NCI-H146 treated with DMSO at 0.1 percent for 48 hours (cell line): ENCODE measurements around the gene DUSP22.

Source experiments
- DNase-seq: peaks from one replicate; lab custom pipeline; 2025; ENCODE audit not compliant: unreplicated experiment; lab: John Stamatoyannopoulos, UW

DUSP22 gene

DNA sequence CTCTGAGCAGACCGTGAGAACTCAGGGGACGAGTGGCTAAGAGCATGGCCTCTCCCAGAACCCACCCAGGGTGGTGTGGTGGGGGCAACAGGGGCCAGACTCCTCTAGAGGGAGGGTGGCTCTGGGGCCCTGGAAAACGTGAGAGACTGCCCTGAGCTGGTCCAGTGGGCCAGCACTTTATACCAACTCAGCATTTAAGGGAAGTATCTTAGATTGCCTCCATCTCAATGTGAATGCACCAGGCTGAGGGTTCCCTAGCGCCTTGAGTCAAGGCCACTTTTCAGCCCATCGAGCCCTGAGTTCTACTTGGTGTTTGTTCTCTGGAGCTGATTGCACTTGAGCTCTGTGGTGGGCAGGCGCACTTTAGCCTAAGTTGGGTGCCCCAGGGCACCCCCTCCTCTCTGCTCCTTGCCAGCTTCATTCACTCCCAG is 57.2 kb downstream of the DUSP22 start:
- no peak for DNase-seq

DNA sequence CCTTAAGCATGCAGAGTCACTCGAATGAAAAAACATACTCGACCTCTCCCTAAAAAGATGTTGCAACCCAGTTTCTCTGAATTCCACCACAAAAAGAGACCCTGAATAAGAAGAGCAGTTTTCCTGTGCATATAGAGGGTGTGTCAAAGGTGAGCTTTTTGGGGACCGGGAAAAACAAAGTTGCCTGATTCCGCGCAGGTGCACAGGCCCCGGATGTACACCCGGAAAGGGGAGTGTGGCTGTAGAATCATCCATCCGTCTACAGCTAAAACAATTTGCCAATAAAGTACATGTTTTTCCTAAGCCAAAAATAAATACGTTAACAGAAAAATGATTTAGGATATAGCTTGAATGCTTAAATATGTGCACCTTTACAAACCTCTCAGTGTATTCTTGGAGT is 58.1 kb downstream of the DUSP22 start:
- no peak for DNase-seq

GRCh38 chr6:351011-351866 is 59.0 kb downstream of the DUSP22 start:
- no peak for DNase-seq

DNA sequence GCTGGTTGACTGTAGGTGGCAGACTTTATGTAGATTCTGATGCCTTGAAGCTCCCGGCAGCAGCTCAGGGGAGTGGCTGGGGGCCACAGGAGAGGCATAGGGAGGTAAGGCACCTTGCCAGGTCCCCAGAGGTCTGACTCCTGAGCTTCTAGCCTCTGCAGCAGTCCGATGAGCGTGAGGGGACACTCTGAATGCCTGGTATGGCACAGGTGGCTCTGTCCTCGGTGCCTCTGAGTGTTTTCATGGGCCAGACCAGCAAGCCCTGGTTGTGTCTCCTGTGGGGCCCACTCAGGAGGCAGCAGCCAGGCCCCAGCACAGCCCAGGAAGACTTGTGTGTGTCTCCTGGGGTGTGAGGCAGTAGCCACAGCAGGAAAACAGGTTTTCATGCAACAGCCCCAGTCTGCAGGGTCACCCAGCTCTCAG is 59.6 kb downstream of the DUSP22 start:
- no peak for DNase-seq

DNA sequence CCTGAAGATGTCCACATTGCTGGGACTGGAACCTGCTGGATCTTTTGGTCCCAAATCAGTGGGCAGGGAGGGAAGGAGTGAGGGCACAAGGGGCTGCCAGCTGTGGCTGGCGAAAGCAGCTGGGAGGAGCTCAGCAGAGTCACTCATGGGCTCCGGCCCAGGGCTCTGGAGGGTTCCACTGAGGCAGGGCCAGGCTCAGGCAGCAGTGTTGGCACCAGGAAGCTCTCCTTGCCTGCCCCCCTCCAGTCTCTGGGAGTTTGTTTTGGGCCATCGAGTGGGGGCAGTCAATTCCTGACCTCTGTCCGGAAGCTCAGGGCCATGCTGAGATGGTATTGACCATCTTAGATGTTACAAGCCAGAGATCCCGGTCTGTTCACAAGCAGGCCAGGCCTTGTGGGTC is 60.2 kb downstream of the DUSP22 start:
- no peak for DNase-seq

DNA sequence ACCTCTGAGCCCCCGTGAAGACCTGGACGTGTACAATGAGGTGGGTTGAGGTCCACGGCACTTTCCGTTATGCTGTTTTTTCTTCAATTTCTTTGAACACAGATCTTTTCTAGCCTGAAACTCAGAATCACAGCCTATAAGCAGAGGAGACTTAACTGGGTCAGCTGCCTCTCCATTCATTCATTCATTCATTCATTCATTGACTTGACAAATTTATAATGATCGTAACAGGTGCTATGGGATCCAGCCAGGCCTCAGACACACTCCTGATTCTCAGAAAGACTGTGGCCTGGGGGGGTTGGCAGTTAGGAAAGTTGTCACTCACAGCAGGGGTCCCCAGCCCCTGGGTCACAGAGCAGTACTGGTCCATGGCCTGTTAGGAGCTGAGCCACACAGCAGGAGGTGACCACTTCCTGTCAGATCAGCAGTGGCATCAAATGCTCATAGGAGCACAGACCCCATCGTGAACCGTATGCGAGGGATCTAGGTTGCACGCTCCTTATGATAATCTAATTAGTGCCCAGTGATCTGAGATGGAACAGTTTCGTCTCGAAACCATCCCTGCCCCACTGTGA is 60.7 kb downstream of the DUSP22 start:
- DNase-seq, result no peak

GRCh38 chr6:353642-354614 is 61.6 kb downstream of the DUSP22 start:
- no peak for DNase-seq

GRCh38 chr6:354631-355280 is 62.5 kb downstream of the DUSP22 start:
- DNase-seq, result no peak

- DNase-seq, result no peak
These were observed 63.3 kb downstream of the DUSP22 start for GRCh38 chr6:355373-356208.

- DNase-seq, result no peak
These were observed 64.6 kb downstream of the DUSP22 start for GRCh38 chr6:356828-357251.

DNA sequence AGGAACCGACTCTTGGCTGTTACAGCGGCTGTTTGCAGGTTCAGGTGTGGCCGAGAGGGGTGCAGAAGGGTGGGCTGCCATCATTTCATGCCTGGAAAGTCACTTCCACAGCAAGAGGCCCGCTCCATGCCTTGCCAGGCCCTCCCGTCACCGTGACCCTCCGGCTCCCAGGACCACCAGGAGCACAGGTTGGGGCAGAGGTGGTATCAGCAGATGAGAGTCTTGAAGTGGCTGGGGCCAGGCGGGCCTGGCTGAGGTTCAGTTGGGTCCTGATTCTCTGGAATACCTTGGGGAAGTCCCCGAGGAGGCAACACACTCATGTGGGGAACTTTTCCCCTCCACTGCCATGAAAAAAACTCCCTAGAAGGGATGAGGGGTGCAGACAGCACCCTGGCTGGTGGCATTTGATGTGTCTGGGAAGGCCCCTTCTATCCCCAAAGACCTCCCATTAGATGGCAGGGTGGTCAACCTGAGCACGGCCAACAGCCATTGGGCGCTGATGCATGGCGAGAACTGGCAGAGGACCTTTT is 65.0 kb downstream of the DUSP22 start:
- no peak for DNase-seq

- DNase-seq, result no peak
These were observed 65.6 kb downstream of the DUSP22 start for GRCh38 chr6:357791-358341.

DNA sequence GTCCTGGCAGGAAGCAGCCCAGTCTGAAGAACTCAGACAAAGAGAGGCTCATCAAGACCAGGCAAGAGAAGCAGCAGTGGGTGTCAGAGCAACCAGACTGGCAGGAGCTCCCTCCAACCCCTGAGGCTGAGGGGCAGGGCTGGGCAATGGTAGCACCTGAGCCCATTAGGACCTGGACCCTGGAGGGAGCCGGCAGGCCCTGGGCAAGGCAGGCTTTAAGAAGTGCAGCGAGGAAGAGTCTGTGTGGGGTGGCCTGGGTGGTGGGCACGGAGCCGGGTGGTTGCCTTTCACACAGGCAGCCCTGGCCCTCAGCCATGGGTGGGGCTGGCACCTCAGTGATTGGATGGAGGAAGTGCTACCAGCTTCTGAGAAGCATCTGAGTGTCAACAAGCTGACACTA is 66.1 kb downstream of the DUSP22 start:
- no peak for DNase-seq

DNA sequence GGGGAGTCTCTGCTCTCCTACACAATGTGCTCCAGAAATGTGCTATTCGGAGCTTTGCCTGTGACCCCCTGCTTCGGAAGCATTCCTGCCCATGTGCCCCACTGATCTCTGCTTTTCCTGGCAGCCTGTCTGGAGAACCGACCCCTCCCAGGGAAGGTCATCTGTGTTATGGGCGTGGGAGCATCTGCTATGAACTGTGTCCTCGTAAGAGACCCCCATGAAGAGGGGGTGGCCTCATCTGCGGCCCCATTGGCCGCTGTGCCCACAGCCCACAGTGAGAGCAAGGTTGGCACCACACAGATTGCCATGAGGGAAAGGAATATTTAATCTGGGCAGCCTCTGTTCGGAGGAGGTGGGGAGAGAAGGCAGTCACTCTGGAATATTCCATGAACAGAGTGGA is 66.6 kb downstream of the DUSP22 start:
- DNase-seq, result no peak

- no peak for DNase-seq
These were observed 67.2 kb downstream of the DUSP22 start for GRCh38 chr6:359261-360035.

GRCh38 chr6:360349-360748 is 68.1 kb downstream of the DUSP22 start:
- DNase-seq, result no peak

- no peak for DNase-seq
These were observed 68.6 kb downstream of the DUSP22 start for GRCh38 chr6:360764-361373.

- no peak for DNase-seq
These were observed 69.3 kb downstream of the DUSP22 start for GRCh38 chr6:361411-362132.
